ENCODE results near the gene GSTM4. TPM values are rescaled to one million over a fixed set of nuclear protein-coding genes. Genes with fewer than 3 reads are reported as not detected.
A peak's percentile ranks its signal among the peaks of the same experiment; 100 is the strongest.

GSTM4 gene
- total RNA-seq, 2 donors from 2014 or later, result 24.1 to 37.2 TPM

- TF ChIP-seq CTCF (IDR thresholded peaks at IDR 0.05), result no peak
- no peak for TF ChIP-seq POLR2A (IDR thresholded peaks at IDR 0.05)
- WGBS, 2 donors, result 62 to 66% methylated on average over 7 of the region's 7 CpGs
- DNase-seq, result no peak
- no peak for ATAC-seq
- no peak overlapping the region for H3K27ac ChIP-seq
- H3K4me1 ChIP-seq, result peaks cover 5% of the 10 kb centered on the region
- intact Hi-C loops (cut with DNase I), result no loop called here
- no peak overlapping the region for H3K4me3 ChIP-seq
- H3K36me3 ChIP-seq (replicated peaks in 1 of 2; ENCODE audit: insufficient read depth in 1 of 2, low read depth in 2 of 2), result no peaks in the 10 kb centered on the region
- no peaks in the 10 kb centered on the region for H3K27me3 ChIP-seq
- no peaks in the 10 kb centered on the region for H3K9me3 ChIP-seq
Measured at GRCh38 chr1:109613361-109614147, 42.3 kb upstream of the GSTM4 start.

GRCh38 chr1:109615879-109616278 is 40.0 kb upstream of the GSTM4 start:
- Histone ChIP-seq H3K9me3 (no peaks in the 10 kb centered on the region), H3K36me3 (replicated peaks in 1 of 2; ENCODE audit: insufficient read depth in 1 of 2, low read depth in 2 of 2) (no peaks in the 10 kb centered on the region), H3K27me3 (no peaks in the 10 kb centered on the region), H3K4me3 (no peak overlapping the region), H3K27ac (peak overlapping the region in 1 of 4 donors; percentile 83), H3K4me1 (peaks cover 16% of the 10 kb centered on the region)
- WGBS, 2 donors, result 40 to 60% methylated on average over 3 of the region's 3 CpGs
- intact Hi-C loops (cut with DNase I), result no loop called here
- no peak for ATAC-seq
- TF ChIP-seq CTCF (IDR thresholded peaks at IDR 0.05) (no peak), POLR2A (IDR thresholded peaks at IDR 0.05) (peak in 1 of 3 donors; percentile 49)
- peak in 1 of 4 donors; percentile 75 for DNase-seq

- H3K9me3 ChIP-seq, result no peaks in the 10 kb centered on the region
- peak overlapping the region in 1 of 4 donors; percentile 83 for H3K27ac ChIP-seq
- intact Hi-C loops (cut with DNase I), result no loop called here
- ATAC-seq, result no peak
- no peaks in the 10 kb centered on the region for H3K36me3 ChIP-seq (replicated peaks in 1 of 2; ENCODE audit: insufficient read depth in 1 of 2, low read depth in 2 of 2)
- WGBS, 2 donors, result 54 to 59% methylated on average over 3 of the region's 3 CpGs
- H3K4me1 ChIP-seq, result peaks cover 19% of the 10 kb centered on the region
- no peaks in the 10 kb centered on the region for H3K27me3 ChIP-seq
- DNase-seq, result no peak
- no peak overlapping the region for H3K4me3 ChIP-seq
- TF ChIP-seq CTCF (IDR thresholded peaks at IDR 0.05) (no peak), POLR2A (IDR thresholded peaks at IDR 0.05) (no peak)
Measured at GRCh38 chr1:109616391-109616790, 39.5 kb upstream of the GSTM4 start.

- peak overlapping the region in 2 of 4 donors; percentile 17 to 83 for H3K27ac ChIP-seq
- H3K9me3 ChIP-seq, result no peaks in the 10 kb centered on the region
- H3K27me3 ChIP-seq, result no peaks in the 10 kb centered on the region
- 62 to 67% methylated on average over 3 of the region's 3 CpGs for WGBS, 2 donors
- DNase-seq, result peak in 1 of 4 donors; percentile 46
- ATAC-seq, result no peak
- H3K4me1 ChIP-seq, result peaks cover 28% of the 10 kb centered on the region
- intact Hi-C loops (cut with DNase I), result no loop called here
- H3K36me3 ChIP-seq (replicated peaks in 1 of 2; ENCODE audit: insufficient read depth in 1 of 2, low read depth in 2 of 2), result no peaks in the 10 kb centered on the region
- H3K4me3 ChIP-seq, result no peak overlapping the region
- TF ChIP-seq CTCF (IDR thresholded peaks at IDR 0.05) (no peak), POLR2A (IDR thresholded peaks at IDR 0.05) (no peak)
Measured at GRCh38 chr1:109617291-109617801, 38.6 kb upstream of the GSTM4 start.

Data from body of pancreas (tissue), 4 donors.